Uterus (tissue), 2 donors: Measurements from ENCODE around the gene DMBX1.

Experiments used
- CTCF ChIP-seq, 4 experiments: fragments of 200-600 bp in 2 of 4; fragments of 450-650 bp in 2 of 4; sonication (generic) in 2 of 4; IDR thresholded peaks; one replicate each; pipeline ENCODE4 v1.5.1; 2016 to 2019; ENCODE audit warnings: antibody characterized with exemption in 4 of 4, mild to moderate bottlenecking in 2 of 4, moderate library complexity in 1 of 4
- POLR2A ChIP-seq, 2 donors: fragments of 450-650 bp; IDR thresholded peaks; one replicate each; pipeline ENCODE4 v1.6.1; 2016; ENCODE audit warnings: antibody characterized with exemption in 2 of 2, mild to moderate bottlenecking in 1 of 2, moderate library complexity in 1 of 2

GRCh38 chr1:46513536-46513935 lies 23.9 kb downstream of the DMBX1 start:
- TF ChIP-seq CTCF (IDR thresholded peaks at IDR 0.05) (no peak), POLR2A (IDR thresholded peaks at IDR 0.05) (no peak)
